HG02840 (cell line): ENCODE data around the gene TMEM242.
"Not testable (repeated sequence)": the region's sequence is repeated elsewhere in the genome, so short reads cannot be mapped to it uniquely, and the experiment has no call there.

Experiments used
- ATAC-seq: cut with Tn5 transposase; IDR thresholded peaks from one replicate; pipeline ENCODE4 v1.9.1; 2021; ENCODE audit warnings: mild to moderate bottlenecking, moderate library complexity, moderate number of reproducible peaks; ENCODE audit not compliant: unreplicated experiment, low FRiP score

Gene TMEM242

GRCh38 chr6:157325069-157325805 is 1.9 kb upstream of the TMEM242 start:
- ATAC-seq, result no peak

- ATAC-seq, result peak; percentile 24
Observed at GRCh38 chr6:157323966-157324300, 614 bp upstream of the TMEM242 start.

- no peak for ATAC-seq
Observed at GRCh38 chr6:157322792-157323254, 496 bp downstream of the TMEM242 start.

GRCh38 chr6:157316871-157317814 is 6.2 kb downstream of the TMEM242 start:
- ATAC-seq, result no peak

- ATAC-seq, result peak; percentile 74
Observed at GRCh38 chr6:157314705-157315321, 8.5 kb downstream of the TMEM242 start.

- ATAC-seq, result no peak
Observed at GRCh38 chr6:157313531-157314467, 9.5 kb downstream of the TMEM242 start.

- no peak for ATAC-seq
Observed at GRCh38 chr6:157312757-157313156, 10.6 kb downstream of the TMEM242 start.

- ATAC-seq, result not testable (repeated sequence)
Observed at GRCh38 chr6:157310693-157311092, 12.6 kb downstream of the TMEM242 start.

GRCh38 chr6:157307661-157308060 is 15.7 kb downstream of the TMEM242 start:
- ATAC-seq, result no peak

GRCh38 chr6:157305670-157306653 is 17.4 kb downstream of the TMEM242 start:
- no peak for ATAC-seq

- no peak for ATAC-seq
Observed at GRCh38 chr6:157304899-157305663, 18.2 kb downstream of the TMEM242 start.

GRCh38 chr6:157302736-157303135 is 20.6 kb downstream of the TMEM242 start:
- ATAC-seq, result no peak

- no peak for ATAC-seq
Observed at GRCh38 chr6:157300436-157300835, 22.9 kb downstream of the TMEM242 start.

- ATAC-seq, result no peak
Observed at GRCh38 chr6:157300006-157300405, 23.3 kb downstream of the TMEM242 start.

- ATAC-seq, result no peak
Observed at GRCh38 chr6:157298216-157298724, 25.0 kb downstream of the TMEM242 start.

GRCh38 chr6:157294654-157295053 is 28.7 kb downstream of the TMEM242 start:
- ATAC-seq, result no peak

- no peak for ATAC-seq
Observed at GRCh38 chr6:157293780-157294179, 29.5 kb downstream of the TMEM242 start.

- no peak for ATAC-seq
Observed at GRCh38 chr6:157292202-157292601, 31.1 kb downstream of the TMEM242 start.
